HK-2 (cell line): Measurements from ENCODE around the gene ADAMTS2.

ENCODE experiments used
- DNase-seq: peaks from one replicate; pipeline ENCODE4 v3.0.0-alpha.2; 2018; ENCODE audit not compliant: unreplicated experiment

The ADAMTS2 gene

GRCh38 chr5:179254638-179255271 lies 90.5 kb downstream of the ADAMTS2 start:
- no peak for DNase-seq

- no peak for DNase-seq
Observed at GRCh38 chr5:179253730-179254129, 91.5 kb downstream of the ADAMTS2 start.

- no peak for DNase-seq
Observed at GRCh38 chr5:179251276-179251969, 93.8 kb downstream of the ADAMTS2 start.

- DNase-seq, result no peak
Observed at GRCh38 chr5:179250561-179251225, 94.6 kb downstream of the ADAMTS2 start.

- DNase-seq, result no peak
Observed at GRCh38 chr5:179246227-179246626, 99.0 kb downstream of the ADAMTS2 start.

- DNase-seq, result no peak
Observed at GRCh38 chr5:179245031-179245430, 100.2 kb downstream of the ADAMTS2 start.

GRCh38 chr5:179244044-179244443 lies 101.2 kb downstream of the ADAMTS2 start:
- DNase-seq, result no peak

GRCh38 chr5:179243333-179243732 lies 101.9 kb downstream of the ADAMTS2 start:
- DNase-seq, result no peak

GRCh38 chr5:179242676-179243075 lies 102.6 kb downstream of the ADAMTS2 start:
- no peak for DNase-seq

- DNase-seq, result no peak
Observed at GRCh38 chr5:179241764-179242370, 103.4 kb downstream of the ADAMTS2 start.

- no peak for DNase-seq
Observed at GRCh38 chr5:179241175-179241574, 104.1 kb downstream of the ADAMTS2 start.

- no peak for DNase-seq
Observed at GRCh38 chr5:179240561-179240960, 104.7 kb downstream of the ADAMTS2 start.

- no peak for DNase-seq
Observed at GRCh38 chr5:179239256-179240135, 105.8 kb downstream of the ADAMTS2 start.

- DNase-seq, result no peak
Observed at GRCh38 chr5:179238628-179238970, 106.7 kb downstream of the ADAMTS2 start.

GRCh38 chr5:179237770-179238627 lies 107.3 kb downstream of the ADAMTS2 start:
- no peak for DNase-seq

GRCh38 chr5:179235416-179236400 lies 109.6 kb downstream of the ADAMTS2 start:
- DNase-seq, result no peak

GRCh38 chr5:179234563-179235135 lies 110.6 kb downstream of the ADAMTS2 start:
- DNase-seq, result no peak

- DNase-seq, result no peak
Observed at GRCh38 chr5:179233909-179234562, 111.2 kb downstream of the ADAMTS2 start.
